ENCODE data around the gene ANKRD10.

DNA sequence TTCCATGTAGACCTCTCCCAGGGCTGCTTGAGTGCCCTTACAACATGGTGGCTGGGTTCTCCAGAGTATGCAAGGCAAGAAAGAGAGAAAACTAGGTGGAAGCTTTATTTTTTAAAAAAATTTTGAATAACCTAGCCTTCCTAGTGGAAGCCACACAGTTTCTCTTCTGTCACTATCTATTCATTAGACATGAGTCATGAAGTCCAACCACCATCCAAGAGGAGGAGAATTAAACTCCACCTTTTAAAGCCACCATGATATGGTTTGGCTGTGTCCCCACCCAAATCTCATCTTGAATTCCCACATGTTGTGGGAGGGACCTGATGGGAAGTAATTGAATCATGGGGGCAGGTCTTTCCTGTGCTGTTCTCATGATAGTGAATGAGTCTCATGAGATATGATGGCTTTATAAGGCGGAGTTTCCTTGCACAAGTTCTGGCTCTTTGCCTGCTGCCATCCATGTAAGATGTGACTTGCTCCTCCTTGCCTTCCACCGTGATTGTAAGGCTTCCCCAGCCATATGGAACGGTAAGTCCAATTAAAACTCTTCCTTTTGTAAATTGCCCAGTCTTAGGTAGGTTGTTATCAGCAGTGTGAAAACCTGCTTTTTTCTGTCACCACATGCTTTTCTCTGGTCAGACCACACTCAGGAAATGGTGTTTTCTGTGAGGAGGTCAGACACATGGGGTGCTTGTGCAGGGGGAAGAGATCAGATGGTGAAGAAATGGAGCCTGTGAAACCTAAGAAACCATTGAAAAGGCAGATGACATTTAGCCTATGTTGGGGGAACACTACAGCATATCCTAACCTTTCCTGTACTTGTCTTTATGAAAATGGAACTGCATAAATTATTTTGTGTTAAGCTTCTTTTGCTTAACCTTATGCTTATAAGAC lies 57.7 kb downstream of the ANKRD10 start:
- TF ChIP-seq, protein P1, sequence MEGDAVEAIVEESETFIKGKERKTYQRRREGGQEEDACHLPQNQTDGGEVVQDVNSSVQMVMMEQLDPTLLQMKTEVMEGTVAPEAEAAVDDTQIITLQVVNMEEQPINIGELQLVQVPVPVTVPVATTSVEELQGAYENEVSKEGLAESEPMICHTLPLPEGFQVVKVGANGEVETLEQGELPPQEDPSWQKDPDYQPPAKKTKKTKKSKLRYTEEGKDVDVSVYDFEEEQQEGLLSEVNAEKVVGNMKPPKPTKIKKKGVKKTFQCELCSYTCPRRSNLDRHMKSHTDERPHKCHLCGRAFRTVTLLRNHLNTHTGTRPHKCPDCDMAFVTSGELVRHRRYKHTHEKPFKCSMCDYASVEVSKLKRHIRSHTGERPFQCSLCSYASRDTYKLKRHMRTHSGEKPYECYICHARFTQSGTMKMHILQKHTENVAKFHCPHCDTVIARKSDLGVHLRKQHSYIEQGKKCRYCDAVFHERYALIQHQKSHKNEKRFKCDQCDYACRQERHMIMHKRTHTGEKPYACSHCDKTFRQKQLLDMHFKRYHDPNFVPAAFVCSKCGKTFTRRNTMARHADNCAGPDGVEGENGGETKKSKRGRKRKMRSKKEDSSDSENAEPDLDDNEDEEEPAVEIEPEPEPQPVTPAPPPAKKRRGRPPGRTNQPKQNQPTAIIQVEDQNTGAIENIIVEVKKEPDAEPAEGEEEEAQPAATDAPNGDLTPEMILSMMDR (IDR thresholded peaks at IDR 0.05): no peak
- TF ChIP-seq POLR2A (IDR thresholded peaks at IDR 0.05; ENCODE audit: low read depth) (no peak), EP300 (IDR thresholded peaks at IDR 0.05) (no peak)
